ENCODE measurements around the gene TNN.

TNN gene

DNA sequence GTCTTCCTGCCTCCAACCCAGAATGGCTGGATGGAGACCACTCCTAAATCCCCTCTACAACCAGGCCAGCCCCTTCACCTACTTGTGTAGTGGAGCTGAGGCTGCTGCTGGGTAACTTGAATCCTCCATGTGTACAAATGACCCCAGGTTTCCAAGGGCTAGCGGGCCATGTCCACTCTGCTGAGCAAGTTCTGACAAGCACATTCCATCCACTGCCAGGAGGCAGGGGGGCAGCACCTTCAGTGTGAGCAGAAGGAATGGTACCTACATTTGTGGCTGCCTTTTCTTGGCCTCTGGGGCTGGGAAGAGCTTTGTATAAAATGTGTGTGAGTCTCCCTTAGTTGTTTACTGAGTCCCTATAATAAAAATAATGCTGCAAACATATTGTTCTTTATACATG, 110.4 kb downstream of the TNN start:
- no peak for DNase-seq

DNA sequence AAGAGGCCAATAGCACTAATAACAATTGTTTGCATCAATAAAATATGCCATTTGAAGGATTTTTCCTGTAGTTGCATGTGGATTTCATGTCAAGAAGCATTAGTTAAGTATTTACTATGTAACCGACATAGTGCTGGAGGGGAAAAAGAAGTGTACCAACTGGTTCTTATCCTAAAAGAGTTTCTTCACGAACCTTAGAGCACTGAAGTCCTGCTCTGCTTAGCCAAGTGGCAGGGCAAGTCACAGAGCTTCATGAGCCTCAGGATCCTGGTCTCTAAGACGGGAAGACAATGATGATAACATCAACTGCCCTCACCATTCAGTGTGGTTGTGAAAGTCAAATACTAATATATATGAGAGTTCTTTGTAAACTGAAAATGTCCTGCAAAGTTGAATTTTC, 110.8 kb downstream of the TNN start:
- DNase-seq: no peak

DNA sequence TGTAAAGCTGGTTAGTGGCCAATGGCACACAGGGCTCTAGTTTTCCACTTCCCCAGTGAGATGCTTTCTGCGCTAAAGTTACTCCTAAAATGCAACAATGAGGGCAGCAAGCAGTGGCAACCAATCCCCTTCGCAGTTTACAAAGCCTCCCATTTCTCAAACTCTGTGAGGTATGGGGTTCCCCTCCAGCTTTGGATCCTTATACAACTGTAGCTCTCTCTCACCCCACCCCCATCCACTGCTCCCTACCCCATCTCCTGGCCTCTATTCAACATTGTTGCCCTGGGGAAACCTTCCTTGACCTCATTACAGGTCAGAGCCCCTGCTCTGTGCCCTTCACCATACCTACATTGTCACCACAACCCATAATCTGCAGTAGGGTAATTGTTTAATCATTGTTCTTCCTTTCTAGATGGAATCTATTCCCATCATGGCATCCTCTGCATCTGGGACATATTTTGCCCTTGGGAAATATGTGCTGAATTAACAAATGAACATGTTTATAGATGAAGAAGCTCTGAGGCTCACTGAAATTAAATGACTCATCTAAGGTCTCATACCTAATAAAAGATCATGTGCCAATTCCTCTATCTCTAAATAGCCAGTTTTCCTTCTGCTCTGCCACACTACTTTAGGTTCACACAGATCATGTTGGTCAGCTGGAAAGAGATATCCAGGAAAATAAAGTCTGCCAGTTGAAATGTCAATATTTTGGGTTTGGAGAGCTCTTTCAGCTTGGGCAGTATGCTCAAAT, 112.4 kb downstream of the TNN start:
- no peak for DNase-seq

DNA sequence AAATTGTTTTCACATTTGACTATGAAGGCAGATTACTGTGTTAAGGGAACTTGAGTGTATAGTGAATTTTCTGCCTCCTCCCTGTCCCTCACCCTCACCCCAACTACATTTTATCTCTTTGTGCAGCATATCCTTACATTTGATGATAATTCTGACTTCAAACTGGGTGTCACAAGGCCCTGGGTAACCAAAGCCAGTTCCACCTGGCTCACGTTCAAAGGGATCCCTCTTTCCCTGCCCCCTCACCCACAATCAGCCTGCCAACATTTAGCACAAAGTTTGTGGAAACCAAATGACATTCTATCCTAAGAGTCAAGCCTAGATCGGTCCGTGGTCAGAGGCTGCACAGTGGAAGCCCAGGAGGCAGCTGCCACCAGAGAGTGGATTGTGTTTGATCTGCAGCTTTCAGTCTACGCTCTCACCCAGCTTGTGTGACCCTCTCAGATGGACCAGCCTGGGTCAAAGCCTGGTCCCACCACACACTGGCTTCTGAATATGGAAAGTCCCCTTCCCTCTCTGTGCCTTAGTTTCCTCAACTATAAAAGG, 114.6 kb downstream of the TNN start:
- no peak for DNase-seq

DNA sequence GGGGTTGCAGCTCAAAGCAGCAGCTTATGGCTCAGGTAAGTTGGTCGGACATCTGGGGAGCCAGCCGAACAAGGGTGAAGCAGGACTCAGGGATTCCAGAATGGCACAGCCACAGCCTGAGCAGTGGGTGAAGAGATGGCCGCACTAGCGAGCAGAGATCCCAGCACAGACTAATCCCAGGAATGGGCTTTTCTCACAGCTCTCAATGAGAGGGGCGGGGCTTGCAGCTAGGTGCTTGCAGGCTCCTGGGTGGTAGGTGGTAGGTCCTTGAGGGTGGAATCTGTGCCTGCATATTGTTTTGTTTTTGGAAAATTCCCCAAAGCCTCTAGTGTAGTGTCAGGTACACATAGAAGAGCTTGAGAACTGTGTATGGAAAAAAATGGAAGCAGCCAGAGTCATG, 116.0 kb downstream of the TNN start:
- DNase-seq: no peak

DNA sequence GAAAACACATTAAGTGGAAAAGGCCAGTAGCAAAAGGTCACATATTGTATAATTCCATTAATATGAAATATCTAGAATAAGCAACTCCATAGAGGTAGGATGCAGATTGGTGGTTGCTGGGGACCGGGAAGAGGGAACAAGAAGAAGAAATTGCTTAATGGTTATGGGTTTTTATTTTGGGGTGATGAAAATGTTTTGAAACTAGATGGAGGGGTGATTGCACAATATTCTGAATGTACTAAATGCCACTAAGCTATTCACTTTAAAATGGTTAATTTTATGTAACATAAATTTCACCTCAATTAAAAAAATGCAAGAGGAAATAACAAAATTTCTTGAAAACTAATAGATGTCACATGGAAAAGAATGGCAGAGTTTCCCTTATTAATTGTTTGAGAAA, 118.3 kb downstream of the TNN start:
- DNase-seq: no peak

DNA sequence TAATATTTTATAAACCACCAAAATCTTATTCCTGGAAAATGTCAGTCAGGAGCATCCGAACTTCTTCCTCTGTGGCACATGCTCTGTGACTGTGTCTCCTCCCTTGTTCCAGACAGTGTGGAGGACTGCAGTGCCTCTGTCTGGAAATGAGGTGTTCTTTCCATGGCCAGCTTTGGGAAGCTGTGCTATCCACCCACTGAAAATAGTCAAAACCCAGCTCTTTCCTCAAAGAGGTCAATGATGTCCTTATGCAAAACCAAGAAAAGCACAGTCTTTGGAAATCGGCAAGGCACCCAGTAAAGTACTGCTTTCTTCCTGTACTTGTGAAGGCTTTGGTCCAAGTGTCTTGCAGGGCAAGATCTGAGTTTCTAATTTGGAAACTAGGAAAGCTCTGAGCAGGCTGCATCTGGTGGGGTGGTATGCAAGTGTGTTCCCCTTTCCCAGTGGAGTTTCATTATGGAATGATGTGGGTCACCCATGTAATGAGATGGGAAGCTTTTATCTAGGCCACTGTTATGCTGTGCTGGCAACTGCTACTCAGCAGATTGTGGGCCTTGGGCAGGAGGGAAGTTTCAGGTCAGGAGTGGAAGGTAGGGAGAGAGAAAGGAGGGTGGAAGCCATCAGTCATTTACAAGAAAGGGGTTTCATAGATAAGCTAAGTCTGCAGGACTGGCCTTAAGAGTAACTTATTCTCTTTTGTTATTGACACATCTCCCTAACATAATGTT, 119.0 kb downstream of the TNN start:
- no peak for DNase-seq

DNA sequence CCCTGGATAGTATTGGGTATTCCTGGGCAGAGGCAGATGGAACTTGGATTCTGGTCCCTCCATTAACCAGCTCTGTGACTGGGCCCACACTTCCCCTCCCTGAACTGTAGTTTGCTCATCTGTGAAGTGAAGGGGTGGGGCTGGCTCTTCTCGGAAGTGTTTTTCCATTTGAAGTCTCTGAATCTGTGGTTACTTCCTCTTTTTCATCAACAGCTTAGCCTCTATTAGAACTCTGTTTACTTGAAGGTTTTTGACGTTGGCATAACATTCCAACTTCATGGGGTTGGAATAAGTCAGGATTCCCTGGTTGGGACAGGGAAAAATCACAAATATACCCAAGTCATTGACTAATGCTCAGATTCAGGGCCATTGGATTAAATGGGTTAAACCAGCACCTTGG, 121.3 kb downstream of the TNN start:
- DNase-seq: peak; percentile 55

DNA sequence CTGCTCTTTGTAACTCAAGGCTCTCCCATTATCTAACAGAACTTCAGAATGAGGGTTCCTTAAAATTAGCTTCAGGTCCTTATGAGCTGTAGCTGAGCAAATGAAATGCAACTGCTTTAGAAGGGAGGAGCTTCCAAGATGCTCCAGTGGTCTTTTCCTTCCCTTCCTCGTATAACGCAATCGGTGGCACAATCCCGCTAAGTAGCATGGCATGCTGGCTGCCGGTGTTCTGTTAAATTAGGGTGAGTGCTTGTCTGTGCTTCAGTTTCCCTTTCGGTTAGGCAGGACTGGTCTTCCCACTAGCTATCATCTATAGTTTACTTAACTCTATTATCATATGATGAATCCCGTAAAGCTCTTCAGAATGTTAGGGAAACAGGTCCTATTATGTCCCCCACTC, 124.0 kb downstream of the TNN start:
- no peak for DNase-seq

DNA sequence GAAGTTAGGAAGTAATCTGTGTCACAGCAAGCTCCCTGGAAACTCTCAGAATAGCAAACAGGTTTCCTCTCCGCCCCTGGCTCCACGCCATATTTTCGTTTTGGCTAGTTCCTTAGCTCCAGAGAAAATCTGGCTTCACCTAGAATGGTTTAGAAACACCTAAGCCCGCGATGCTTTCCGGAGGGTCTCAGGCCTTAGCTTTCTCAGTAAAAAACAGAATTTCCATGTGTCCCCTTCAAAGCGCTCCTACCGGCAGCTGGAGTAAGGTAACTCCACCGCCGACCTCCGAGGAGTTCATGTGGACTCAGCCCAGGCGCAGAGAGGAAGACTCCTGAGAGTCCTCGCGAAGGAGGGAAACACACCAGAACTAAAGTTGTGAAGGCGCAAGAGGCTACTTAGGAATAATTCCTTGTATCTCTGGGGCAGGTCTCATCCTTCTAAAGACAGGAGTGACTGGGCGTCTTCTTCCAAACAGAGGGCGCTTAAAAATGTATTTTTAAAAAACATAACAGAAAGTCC, 124.5 kb downstream of the TNN start:
- peak; percentile 49 for DNase-seq

DNA sequence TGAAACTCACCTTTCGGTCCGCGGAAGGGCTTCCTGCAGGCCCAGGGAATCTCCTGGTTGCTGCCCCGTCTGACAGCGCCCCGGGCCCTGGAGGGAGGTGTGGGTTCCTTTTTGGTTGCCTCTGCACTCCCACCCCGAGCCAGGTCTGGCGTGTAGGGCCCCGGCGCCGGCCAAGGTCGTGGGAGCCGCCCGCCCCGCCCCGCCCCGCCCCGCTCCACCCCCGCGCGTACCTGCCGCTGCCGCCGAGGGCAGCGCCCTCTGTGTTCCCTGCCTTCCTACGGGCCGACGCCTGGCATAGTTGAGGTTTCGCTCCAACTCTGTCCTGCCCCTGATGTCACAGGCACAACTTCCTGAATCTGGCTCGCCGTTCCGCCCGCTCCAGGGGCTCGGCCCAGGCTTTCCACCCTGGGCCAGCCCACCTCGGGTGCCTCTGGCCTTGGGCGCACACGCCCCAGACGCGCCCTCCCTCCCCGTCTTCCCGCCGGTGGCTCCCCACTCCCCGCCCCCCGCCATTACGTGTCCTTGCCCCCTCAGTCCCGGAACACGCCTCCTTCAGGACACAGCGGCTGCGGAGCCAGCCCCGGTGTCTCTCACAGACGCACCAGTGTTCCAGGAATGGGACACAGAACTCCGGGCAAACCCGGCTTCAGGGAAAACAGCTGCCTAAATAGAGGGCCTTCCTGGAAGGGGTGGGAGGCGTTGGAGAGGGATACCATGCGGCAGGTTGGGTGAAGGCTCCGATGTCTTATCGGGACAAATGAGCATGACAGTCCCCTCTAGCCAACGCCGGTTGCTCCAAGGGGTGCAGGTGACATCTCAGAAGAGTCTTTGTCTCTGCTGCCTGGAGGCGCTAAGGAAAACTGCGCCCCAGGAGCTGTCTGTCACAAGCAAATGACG, 125.2 kb downstream of the TNN start, which contains the start of gene KIAA0040:
KIAA0040 (minus strand) TSS at position 147 of the 897 bp plus-strand sequence. CDS start 31,763 bp downstream, outside the sequence.
- peak; percentile 64 for DNase-seq

DNA sequence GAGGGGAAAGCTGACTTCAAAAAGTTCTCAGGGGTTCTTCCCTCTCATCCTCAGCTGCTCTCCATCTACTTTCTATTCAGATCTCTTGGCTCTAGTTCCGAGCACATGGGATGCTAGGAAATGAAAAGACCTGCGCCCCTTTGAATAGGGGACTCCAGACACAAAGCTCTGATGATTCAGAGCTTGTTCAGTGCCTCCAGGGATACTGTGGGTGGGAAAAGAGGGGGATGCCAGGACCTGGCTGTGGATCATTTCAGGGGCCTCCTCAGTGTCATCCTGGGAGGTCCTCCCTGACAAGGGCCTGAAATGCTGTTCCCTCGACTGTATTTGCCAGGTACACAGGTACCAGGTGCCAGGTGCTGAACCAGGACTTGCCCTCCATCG, 125.9 kb downstream of the TNN start:
- DNase-seq: no peak

DNA sequence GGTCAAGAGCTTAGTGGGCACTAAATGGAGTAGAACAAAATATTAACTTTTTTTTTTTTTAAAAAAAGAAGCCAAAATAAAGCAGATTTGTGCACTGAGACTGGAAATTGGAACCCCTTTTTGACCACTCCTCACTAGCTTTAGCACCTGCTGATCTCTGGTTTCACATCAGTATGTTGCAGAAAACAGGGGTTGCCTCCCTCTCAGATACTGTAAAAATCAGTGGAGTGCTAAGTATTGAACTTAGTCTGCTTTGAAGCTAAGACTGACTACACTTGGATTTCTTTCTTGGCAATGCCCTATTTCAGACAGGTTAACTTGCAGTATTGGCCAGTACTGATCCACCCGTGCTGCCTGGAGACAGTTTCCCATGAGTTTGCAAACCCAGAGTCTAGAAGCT, 127.6 kb downstream of the TNN start:
- no peak for DNase-seq

DNA sequence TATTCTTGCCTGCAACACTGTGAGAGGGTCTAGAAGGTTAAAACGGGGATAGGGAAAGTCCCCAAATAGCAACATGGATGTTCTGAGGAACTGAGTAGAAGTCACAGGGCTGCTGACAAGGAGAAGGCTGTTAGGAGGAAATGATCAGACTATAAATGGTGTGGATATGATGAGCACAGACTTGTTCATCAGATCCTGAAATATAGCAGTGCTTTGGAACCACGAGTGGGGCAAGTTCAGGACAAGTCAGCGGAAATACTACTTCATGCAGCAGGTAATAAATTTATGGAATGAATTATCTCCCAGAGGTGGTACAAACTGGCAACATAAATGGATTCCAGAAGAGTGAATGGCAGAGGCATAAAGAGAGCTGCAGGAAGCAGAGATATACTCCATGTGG, 128.2 kb downstream of the TNN start:
- DNase-seq: no peak

DNA sequence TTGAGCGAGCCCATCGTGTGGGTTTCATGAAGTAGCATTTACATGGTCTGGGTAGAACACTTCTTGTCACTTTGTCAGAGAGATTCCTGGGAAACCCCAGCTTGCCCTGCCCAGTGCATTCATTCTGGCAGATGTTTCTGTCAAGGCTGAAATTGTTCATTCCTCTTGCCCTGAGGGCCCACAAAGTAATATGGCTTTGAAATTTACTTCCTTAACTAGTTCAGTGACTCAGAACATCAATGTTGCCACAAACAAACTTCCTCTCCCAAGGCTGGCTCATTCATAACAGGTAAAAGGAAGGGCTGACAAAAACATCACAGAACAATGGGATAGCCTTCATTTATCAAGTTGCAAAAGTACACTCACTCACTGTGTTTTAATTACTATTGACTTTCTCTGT, 129.9 kb downstream of the TNN start:
- no peak for DNase-seq

Data from stimulated activated naive CD4-positive, alpha-beta T cell treated with Interleukin-2 at 50 U/mL for 16 hours (primary cell).